Smooth muscle cell (in vitro differentiated cells): Measurements from ENCODE around the gene SLC22A4. TPM values are rescaled to one million over a fixed set of nuclear protein-coding genes. Genes with fewer than 3 reads are reported as not detected.

Experiments
- DNase-seq: peaks from one replicate; lab custom pipeline; 2025; ENCODE audit not compliant: unreplicated experiment; lab: John Stamatoyannopoulos, UW
- H2AFZ ChIP-seq: fragments of 200-600 bp; sonication (generic); 2 replicates; pipeline ENCODE4 v1.6.0; 2016; ENCODE audit warnings: antibody characterized with exemption, low read depth, mild to moderate bottlenecking
- H3F3A ChIP-seq: fragments of 200-600 bp; sonication (generic); 2 replicates; pipeline ENCODE4 v1.6.0; 2017; ENCODE audit warnings: antibody characterized with exemption, low read depth
- H3K27ac ChIP-seq: fragments of 200-600 bp; sonication (generic); 2 replicates; pipeline ENCODE4 v1.5.1; 2016; ENCODE audit warnings: low read depth, mild to moderate bottlenecking
- H3K27me3 ChIP-seq: fragments of 200-600 bp; sonication (generic); 2 replicates; pipeline ENCODE4 v1.6.1; 2016; ENCODE audit warnings: low read depth, mild to moderate bottlenecking
- H3K36me3 ChIP-seq: fragments of 200-600 bp; sonication (generic); 2 replicates; pipeline ENCODE4 v1.5.1; 2016; ENCODE audit warnings: low read depth
- H3K4me1 ChIP-seq: fragments of 200-600 bp; sonication (generic); 2 replicates; pipeline ENCODE4 v1.5.1; 2016; ENCODE audit warnings: low read depth
- H3K4me2 ChIP-seq: fragments of 200-600 bp; sonication (generic); 2 replicates; pipeline ENCODE4 v1.6.0; 2016; ENCODE audit warnings: mild to moderate bottlenecking
- H3K4me3 ChIP-seq: fragments of 200-600 bp; sonication (generic); 2 replicates; pipeline ENCODE4 v1.5.1; 2016; ENCODE audit warnings: mild to moderate bottlenecking
- H3K79me2 ChIP-seq: fragments of 200-600 bp; sonication (generic); 2 replicates; pipeline ENCODE4 v1.6.0; 2016; ENCODE audit warnings: low read depth, mild to moderate bottlenecking
- H3K9ac ChIP-seq: fragments of 200-600 bp; sonication (generic); 2 replicates; pipeline ENCODE4 v1.6.0; 2016; ENCODE audit warnings: low read depth
- H3K9me3 ChIP-seq: fragments of 200-600 bp; sonication (generic); replicated peaks from 2 replicates; pipeline ENCODE4 v1.5.1; 2016; ENCODE audit warnings: low read depth
- H4K20me1 ChIP-seq: fragments of 200-600 bp; sonication (generic); 2 replicates; pipeline ENCODE4 v1.6.0; 2016; ENCODE audit warnings: low read depth
- CTCF ChIP-seq: fragments of 200-600 bp; sonication (generic); IDR thresholded peaks from 2 replicates; pipeline ENCODE4 v1.5.1; 2017; ENCODE audit warnings: borderline replicate concordance, mild to moderate bottlenecking, antibody characterized with exemption; ENCODE audit not compliant: insufficient read depth, poor library complexity, severe bottlenecking
- WGBS: methylation state at CpG from one replicate; pipeline ENCODE4 v1.1.7; 2016; ENCODE audit warnings: low lambda C conversion rate; 5-methylcytosine and 5-hydroxymethylcytosine counted together
- microRNA-seq: library from miRNA; unstranded; fragments of <30 nt; microRNA quantifications from one replicate; pipeline ENCODE4, GENCODE V29; 2016; ENCODE audit warnings: borderline number of aligned reads
- polyA plus RNA-seq: library from polyadenylated mRNA; unstranded; fragments of >200 nt; fragmentation: Nextera tagmentation; extraction: Ambion mirVana; gene quantifications from 2 replicates; pipeline ENCODE4 v1.2.1, GENCODE V29; 2016
- small RNA-seq: library from RNA; depleted of rRNA; stranded (forward); fragments of <200 nt; gene quantifications from one replicate; pipeline ENCODE3, GENCODE V24; 2014
- total RNA-seq: library from RNA; depleted of rRNA; stranded (reverse); fragments of >200 nt; gene quantifications from 2 replicates; pipeline ENCODE4 v1.2.3, GENCODE V29; 2014

SLC22A4 gene
- total and polyA plus RNA-seq, 2 experiments from 2014 or later = 3.1 to 3.8 TPM

GRCh38 chr5:132392411-132392810 lies 98.2 kb downstream of the SLC22A4 start:
- Histone ChIP-seq H3K27me3 (no peaks in the 10 kb centered on the region), H2AFZ (no peak overlapping the region), H3F3A (peaks cover 23% of the 10 kb centered on the region), H3K9ac (no peak overlapping the region), H3K9me3 (no peaks in the 10 kb centered on the region), H3K27ac (no peak overlapping the region), H3K79me2 (no peaks in the 10 kb centered on the region), H3K4me2 (no peak overlapping the region), H3K36me3 (no peaks in the 10 kb centered on the region), H3K4me3 (no peak overlapping the region), H4K20me1 (peaks cover 2% of the 10 kb centered on the region), H3K4me1 (peaks cover 5% of the 10 kb centered on the region)
- TF ChIP-seq CTCF = no peak
- 95% methylated on average over 8 of the region's 8 CpGs for WGBS
- DNase-seq = no peak

- H3F3A ChIP-seq = peaks cover 22% of the 10 kb centered on the region
- no peak for TF ChIP-seq CTCF
- no peak overlapping the region for H3K9ac ChIP-seq
- H3K4me3 ChIP-seq = no peak overlapping the region
- peaks cover 2% of the 10 kb centered on the region for H4K20me1 ChIP-seq
- no peak for DNase-seq
- H3K36me3 ChIP-seq = no peaks in the 10 kb centered on the region
- no peaks in the 10 kb centered on the region for H3K79me2 ChIP-seq
- H3K9me3 ChIP-seq = no peaks in the 10 kb centered on the region
- no peak overlapping the region for H3K4me2 ChIP-seq
- no peak overlapping the region for H3K27ac ChIP-seq
- WGBS = 100% methylated on average over 6 of the region's 6 CpGs
- no peak overlapping the region for H2AFZ ChIP-seq
- H3K4me1 ChIP-seq = peaks cover 5% of the 10 kb centered on the region
- no peaks in the 10 kb centered on the region for H3K27me3 ChIP-seq
These were observed 99.0 kb downstream of the SLC22A4 start for GRCh38 chr5:132392978-132393825.

Small RNAs within 50 kb of the gene (microRNA-seq; reads per million reads assigned to microRNA genes)
- gene MIR3936 = not detected

Small RNAs within 50 kb of the gene (small RNA-seq; reads per million reads assigned to genes)
- 0.08 reads per million for gene MIR3936

Other genes with a start within 250 kb of the SLC22A4 start
- not detected in 2 replicates for gene IL3, start 233.7 kb upstream of the SLC22A4 start, total RNA-seq
- not detected in 2 replicates for gene IL3, start 233.7 kb upstream of the SLC22A4 start, polyA plus RNA-seq
- not detected in 2 replicates for gene CSF2, start 220.6 kb upstream of the SLC22A4 start, total RNA-seq
- gene CSF2, start 220.6 kb upstream of the SLC22A4 start, polyA plus RNA-seq = not detected in 2 replicates
- gene P4HA2, start 66.5 kb upstream of the SLC22A4 start, total RNA-seq = 352 and 482 TPM in 2 replicates
- 500 and 707 TPM in 2 replicates for gene P4HA2, start 66.5 kb upstream of the SLC22A4 start, polyA plus RNA-seq
- 77.4 and 93.8 TPM in 2 replicates for gene PDLIM4, start 36.7 kb upstream of the SLC22A4 start, total RNA-seq
- 275 and 338 TPM in 2 replicates for gene PDLIM4, start 36.7 kb upstream of the SLC22A4 start, polyA plus RNA-seq
- 2.8 and 4.6 TPM in 2 replicates for gene SLC22A5, start 75.3 kb downstream of the SLC22A4 start, total RNA-seq
- 1.5 and 3.8 TPM in 2 replicates for gene SLC22A5, start 75.3 kb downstream of the SLC22A4 start, polyA plus RNA-seq
- 15.7 and 18.0 TPM in 2 replicates for gene IRF1, start 196.4 kb downstream of the SLC22A4 start, total RNA-seq
- gene IRF1, start 196.4 kb downstream of the SLC22A4 start, polyA plus RNA-seq = 19.1 and 25.5 TPM in 2 replicates
- gene IL5, start 249.1 kb downstream of the SLC22A4 start, total RNA-seq = not detected in 2 replicates
- gene IL5, start 249.1 kb downstream of the SLC22A4 start, polyA plus RNA-seq = not detected in 2 replicates